Dermis blood vessel endothelial cell (primary cell): ENCODE results near the gene TNPO1. TPM values are rescaled to one million over a fixed set of nuclear protein-coding genes. Genes with fewer than 3 reads are reported as not detected.

Experiments used
- DNase-seq: peaks from one replicate; pipeline ENCODE4 v3.0.0; 2010
- total RNA-seq: library from RNA; depleted of rRNA; stranded (reverse); fragments of >200 nt; gene quantifications from 2 replicates; pipeline ENCODE4 v1.2.3, GENCODE V29; 2014

Gene TNPO1
- total RNA-seq, 1 donor from 2014 or later, result 475 TPM

DNA sequence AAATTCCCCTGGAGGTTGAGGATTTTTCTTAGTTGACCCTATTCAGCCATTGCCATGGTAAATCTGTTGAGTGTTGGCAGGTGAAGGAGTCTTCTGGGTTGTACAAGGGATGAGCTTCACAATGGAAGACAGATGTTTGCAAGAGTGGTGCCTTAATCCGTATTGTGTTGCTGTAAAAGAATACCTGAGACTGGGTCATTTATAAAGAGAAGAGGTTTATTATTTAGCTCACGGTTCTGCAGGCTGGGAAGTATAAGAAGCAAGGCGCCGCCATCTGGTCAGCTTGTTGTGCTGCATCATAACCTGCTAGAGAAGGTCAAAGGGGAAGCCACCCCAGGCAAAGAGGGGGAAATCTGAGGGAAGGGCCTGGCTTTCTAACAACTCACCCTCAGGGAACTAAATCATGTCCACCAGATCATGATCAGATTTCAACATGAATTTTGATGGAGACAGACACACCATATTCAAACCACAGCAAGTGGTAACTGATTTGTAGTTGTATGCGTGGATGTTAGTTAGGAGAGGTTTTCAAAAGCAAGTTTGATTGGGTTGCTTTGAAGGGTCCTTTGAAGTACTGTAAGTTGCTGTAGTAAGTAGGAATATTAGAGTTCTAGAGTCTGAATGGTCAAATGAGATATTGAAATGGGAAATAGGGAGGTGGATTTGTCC lies 2.5 kb downstream of the TNPO1 start:
- DNase-seq, result peak; percentile 86

DNA sequence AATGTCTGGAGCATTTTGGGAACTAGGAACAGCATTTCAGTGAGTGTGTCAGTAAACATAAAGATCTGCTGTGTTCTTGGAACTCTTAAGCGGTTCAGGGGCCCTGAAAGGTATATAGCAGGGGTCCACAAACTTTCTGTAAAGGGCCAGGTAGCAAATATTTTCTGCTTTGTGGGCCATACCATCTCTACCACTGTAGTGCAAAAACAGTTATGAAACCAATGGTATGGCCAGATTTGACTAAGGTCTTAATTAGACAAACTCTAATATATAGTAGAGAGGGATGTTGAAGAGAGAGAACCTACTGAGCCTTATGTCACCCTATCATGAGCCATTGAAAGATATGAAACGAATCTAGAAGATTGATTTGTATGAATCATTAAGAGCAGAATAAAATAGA lies 5.3 kb downstream of the TNPO1 start:
- no peak for DNase-seq

- no peak for DNase-seq
Observed at GRCh38 chr5:72822944-72823343, 6.5 kb downstream of the TNPO1 start.

- DNase-seq, result no peak
Observed at GRCh38 chr5:72829707-72830106, 13.2 kb downstream of the TNPO1 start.

DNA sequence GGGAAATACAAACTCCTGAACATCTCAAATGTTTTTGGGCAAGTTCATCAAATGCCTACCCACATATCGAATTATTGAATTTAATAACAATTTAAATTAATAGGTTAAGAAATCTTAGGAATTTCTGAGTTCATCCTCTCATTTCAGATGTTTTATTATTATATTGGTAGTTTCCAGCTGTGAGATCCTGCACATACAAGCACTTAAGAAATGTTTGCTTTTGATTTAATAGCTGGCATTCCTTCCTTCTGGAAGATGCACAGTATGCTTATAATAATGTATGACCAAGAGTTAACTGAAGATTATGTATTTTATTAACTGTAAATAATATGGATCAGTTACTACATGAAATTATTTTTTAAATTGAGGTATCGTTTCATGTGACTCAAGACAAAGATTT lies 13.9 kb downstream of the TNPO1 start:
- DNase-seq, result no peak

- DNase-seq, result no peak
Observed at GRCh38 chr5:72831685-72832084, 15.2 kb downstream of the TNPO1 start.

DNA sequence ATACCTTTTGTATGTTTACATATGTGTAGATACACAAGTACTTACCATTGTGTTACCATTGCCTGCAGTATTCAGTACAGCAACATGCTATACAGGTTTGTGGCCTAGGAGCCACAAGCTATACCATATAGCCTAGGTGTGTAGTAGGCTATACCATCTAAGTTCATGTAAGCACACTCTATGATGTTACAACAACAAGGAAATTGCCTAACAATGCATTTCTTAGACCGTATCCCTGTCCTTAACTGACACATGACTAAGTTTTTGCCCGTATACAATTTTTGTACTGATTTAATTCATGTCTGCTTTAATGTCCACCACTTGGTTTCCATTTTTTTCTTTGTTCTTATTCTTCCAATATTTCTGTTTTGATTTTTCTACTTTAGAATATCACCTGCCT lies 18.5 kb downstream of the TNPO1 start:
- DNase-seq, result no peak

DNA sequence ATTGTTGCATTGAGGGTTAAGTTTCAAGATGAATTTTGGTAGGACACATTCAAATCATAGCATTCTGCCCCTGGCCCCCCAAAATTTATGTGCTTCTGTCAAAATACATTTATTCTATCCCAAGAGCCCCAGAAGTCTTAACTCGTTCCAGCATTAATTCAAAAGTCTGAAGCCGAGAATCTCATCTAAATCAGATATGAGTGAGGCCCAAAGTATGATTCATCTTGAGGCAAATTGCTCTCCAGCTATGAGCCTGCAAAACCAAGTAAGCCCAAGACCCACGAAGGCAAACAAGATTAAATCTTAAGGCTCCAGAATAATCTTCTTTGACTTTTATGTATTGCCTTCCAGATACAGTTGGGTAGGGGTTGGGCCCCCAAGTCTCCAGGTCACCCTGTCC lies 19.2 kb downstream of the TNPO1 start:
- DNase-seq, result no peak

- DNase-seq, result no peak
Observed at GRCh38 chr5:72836810-72837209, 20.3 kb downstream of the TNPO1 start.

GRCh38 chr5:72837524-72838096 lies 21.1 kb downstream of the TNPO1 start:
- DNase-seq, result peak; percentile 55

DNA sequence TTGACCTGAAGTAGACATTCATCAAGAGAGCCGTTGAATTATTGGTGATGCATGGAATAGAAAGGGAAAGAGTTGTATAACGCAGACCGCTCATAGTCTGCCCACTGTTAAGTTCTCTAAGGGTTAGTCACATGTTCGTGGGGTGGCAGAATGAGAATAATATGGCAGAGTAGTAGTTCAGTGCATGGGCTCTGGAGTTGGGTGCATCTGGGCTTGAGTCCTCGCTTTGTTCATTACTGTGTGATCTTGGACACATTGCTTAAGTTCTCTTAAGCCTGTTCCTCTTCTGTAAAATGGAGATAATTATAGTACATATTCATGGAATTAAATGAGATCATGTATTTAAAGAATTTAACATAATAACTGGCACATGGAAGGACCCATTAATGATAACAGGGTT lies 23.6 kb downstream of the TNPO1 start:
- no peak for DNase-seq

GRCh38 chr5:72841756-72842535 lies 25.5 kb downstream of the TNPO1 start:
- no peak for DNase-seq

GRCh38 chr5:72842816-72843215 lies 26.4 kb downstream of the TNPO1 start:
- DNase-seq, result peak; percentile 92

DNA sequence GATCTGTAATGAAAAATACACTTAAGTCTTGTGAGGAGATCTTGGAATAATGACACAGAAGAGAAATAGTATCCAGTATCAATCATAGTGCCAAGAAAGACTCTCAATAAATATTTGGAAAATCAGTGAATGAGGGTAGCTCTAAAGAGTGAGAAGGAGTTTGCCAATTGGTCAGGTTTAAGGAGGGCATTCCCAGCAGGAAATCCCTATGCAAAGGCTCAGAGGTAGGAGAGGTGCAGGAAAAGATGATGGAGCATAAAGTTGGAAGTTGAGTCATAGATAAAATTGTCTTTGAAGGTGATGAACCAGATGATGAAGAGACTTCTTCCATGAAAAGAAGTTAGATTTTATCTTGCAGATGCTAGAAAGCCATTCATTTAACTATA lies 27.8 kb downstream of the TNPO1 start:
- peak; percentile 40 for DNase-seq

- no peak for DNase-seq
Observed at GRCh38 chr5:72845889-72846288, 29.4 kb downstream of the TNPO1 start.

GRCh38 chr5:72846483-72846882 lies 30.0 kb downstream of the TNPO1 start:
- no peak for DNase-seq

GRCh38 chr5:72847439-72847838 lies 31.0 kb downstream of the TNPO1 start:
- no peak for DNase-seq

- peak; percentile 95 for DNase-seq
Observed at GRCh38 chr5:72847989-72848473, 31.6 kb downstream of the TNPO1 start.

GRCh38 chr5:72848474-72849428 lies 32.3 kb downstream of the TNPO1 start:
- peak; percentile 52 for DNase-seq

- DNase-seq, result no peak
Observed at GRCh38 chr5:72849546-72849945, 33.1 kb downstream of the TNPO1 start.

GRCh38 chr5:72850113-72850512 lies 33.7 kb downstream of the TNPO1 start:
- no peak for DNase-seq

GRCh38 chr5:72852356-72852755 lies 35.9 kb downstream of the TNPO1 start:
- DNase-seq, result no peak

DNA sequence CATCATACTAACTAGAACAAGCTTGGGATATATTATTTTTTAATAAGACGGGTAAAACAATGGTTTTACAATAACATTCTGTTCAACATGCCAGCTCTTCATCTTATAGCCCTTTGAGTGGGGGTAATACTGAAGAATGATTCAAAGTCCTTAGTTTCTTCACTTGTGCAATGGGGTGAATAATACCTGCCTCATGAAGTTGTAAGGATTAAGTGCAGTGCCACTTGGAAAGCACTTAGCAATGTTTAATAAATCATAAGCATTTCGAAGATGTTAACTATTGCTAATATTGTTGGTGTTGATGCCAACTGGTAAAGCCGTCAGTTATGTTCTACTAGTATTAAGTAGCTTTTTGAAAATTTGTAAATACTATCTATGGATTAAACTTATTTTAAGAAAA lies 38.0 kb downstream of the TNPO1 start:
- no peak for DNase-seq
